Measurements from ENCODE around the gene CNTNAP4.

Gene CNTNAP4

GRCh38 chr16:76490036-76490639 lies 212.9 kb downstream of the CNTNAP4 start:
- DNase-seq (ENCODE audit: low read depth), result no peak

GRCh38 chr16:76500006-76500405 lies 222.8 kb downstream of the CNTNAP4 start:
- no peak for DNase-seq (ENCODE audit: low read depth)

GRCh38 chr16:76502063-76502462 lies 224.9 kb downstream of the CNTNAP4 start:
- no peak for DNase-seq (ENCODE audit: low read depth)

- DNase-seq (ENCODE audit: low read depth), result no peak
Measured at GRCh38 chr16:76502555-76502954, 225.4 kb downstream of the CNTNAP4 start.

- no peak for DNase-seq (ENCODE audit: low read depth)
Measured at GRCh38 chr16:76503091-76503490, 225.9 kb downstream of the CNTNAP4 start.

GRCh38 chr16:76511203-76511602 lies 234.0 kb downstream of the CNTNAP4 start:
- DNase-seq (ENCODE audit: low read depth), result no peak

GRCh38 chr16:76518781-76519180 lies 241.6 kb downstream of the CNTNAP4 start:
- DNase-seq (ENCODE audit: low read depth), result no peak

GRCh38 chr16:76524356-76524755 lies 247.2 kb downstream of the CNTNAP4 start:
- DNase-seq (ENCODE audit: low read depth), result no peak

- DNase-seq (ENCODE audit: low read depth), result no peak
Measured at GRCh38 chr16:76524769-76525168, 247.6 kb downstream of the CNTNAP4 start.

GRCh38 chr16:76527244-76527643 lies 250.0 kb downstream of the CNTNAP4 start:
- no peak for DNase-seq (ENCODE audit: low read depth)

- DNase-seq (ENCODE audit: low read depth), result no peak
Measured at GRCh38 chr16:76529120-76529519, 251.9 kb downstream of the CNTNAP4 start.

- DNase-seq (ENCODE audit: low read depth), result no peak
Measured at GRCh38 chr16:76531236-76531635, 254.0 kb downstream of the CNTNAP4 start.

- no peak for DNase-seq (ENCODE audit: low read depth)
Measured at GRCh38 chr16:76532188-76532973, 255.2 kb downstream of the CNTNAP4 start.

GRCh38 chr16:76539609-76540008 lies 262.4 kb downstream of the CNTNAP4 start:
- no peak for DNase-seq (ENCODE audit: low read depth)

GRCh38 chr16:76541070-76541469 lies 263.9 kb downstream of the CNTNAP4 start:
- no peak for DNase-seq (ENCODE audit: low read depth)

- DNase-seq (ENCODE audit: low read depth), result no peak
Measured at GRCh38 chr16:76565542-76565941, 288.3 kb downstream of the CNTNAP4 start.

GRCh38 chr16:76571755-76572154 lies 294.6 kb downstream of the CNTNAP4 start:
- no peak for DNase-seq (ENCODE audit: low read depth)

- DNase-seq (ENCODE audit: low read depth), result no peak
Measured at GRCh38 chr16:76573281-76573680, 296.1 kb downstream of the CNTNAP4 start.

- DNase-seq (ENCODE audit: low read depth), result no peak
Measured at GRCh38 chr16:76574651-76575050, 297.4 kb downstream of the CNTNAP4 start.

- DNase-seq (ENCODE audit: low read depth), result no peak
Measured at GRCh38 chr16:76576526-76576925, 299.3 kb downstream of the CNTNAP4 start.

GRCh38 chr16:76577003-76577402 lies 299.8 kb downstream of the CNTNAP4 start:
- no peak for DNase-seq (ENCODE audit: low read depth)

- DNase-seq (ENCODE audit: low read depth), result no peak
Measured at GRCh38 chr16:76579277-76579922, 302.2 kb downstream of the CNTNAP4 start.

- DNase-seq (ENCODE audit: low read depth), result no peak
Measured at GRCh38 chr16:76583466-76583865, 306.3 kb downstream of the CNTNAP4 start.

Measured in activated gamma-delta T cell treated with anti-CD3 and anti-CD28 coated beads, Interleukin-2, amount 50 U/mL, for 16 hours (primary cell).